OCI-LY3 (cell line): ENCODE results near the gene PHAF1.
"Not testable (repeated sequence)": the region's sequence is repeated elsewhere in the genome, so short reads cannot be mapped to it uniquely, and the experiment has no call there.

Experiments
- H2AFZ ChIP-seq: fragments of 200-600, 300-600 bp; shearing (Covaris generic); 2 replicates; pipeline ENCODE4 v1.6.0; 2014; ENCODE audit warnings: antibody characterized with exemption, low read depth, low read length
- H3K27ac ChIP-seq: fragments of 200-600, 300-600 bp; sonication (generic); 2 replicates; pipeline ENCODE4 v1.5.1; 2014; ENCODE audit warnings: mild to moderate bottlenecking, low read length, moderate library complexity, mixed read lengths
- H3K27me3 ChIP-seq: fragments of 200-600, 300-600 bp; sonication (generic); 2 replicates; pipeline ENCODE4 v1.6.1; 2014; ENCODE audit warnings: low read depth, low read length, mixed read lengths
- H3K36me3 ChIP-seq: fragments of 200-600, 300-600 bp; sonication (generic); replicated peaks from 2 replicates; pipeline ENCODE3; 2014; ENCODE audit warnings: low read depth, low read length, mixed read lengths
- H3K4me1 ChIP-seq: fragments of 300-600, 200-600 bp; sonication (generic); 2 replicates; pipeline ENCODE4 v1.6.1; 2014; ENCODE audit warnings: low read length, mixed read lengths
- H3K4me2 ChIP-seq: fragments of 200-600, 300-600 bp; sonication (generic); 2 replicates; pipeline ENCODE4 v1.6.1; 2014; ENCODE audit warnings: low read length, mixed read lengths
- H3K4me3 ChIP-seq: fragments of 300-600, 200-600 bp; sonication (generic); 2 replicates; pipeline ENCODE4 v1.5.1; 2014; ENCODE audit warnings: antibody characterized with exemption, mild to moderate bottlenecking, low read length, moderate library complexity
- H3K79me2 ChIP-seq: fragments of 300-600, 200-600 bp; shearing (Covaris generic); 2 replicates; pipeline ENCODE4 v1.6.1; 2014; ENCODE audit warnings: mild to moderate bottlenecking, low read length, mixed read lengths
- H3K9ac ChIP-seq: fragments of 300-600, 200-600 bp; shearing (Covaris generic); 2 replicates; pipeline ENCODE4 v1.6.0; 2014; ENCODE audit warnings: mild to moderate bottlenecking, low read length, moderate library complexity
- H3K9me3 ChIP-seq: fragments of 200-600, 300-600 bp; shearing (Covaris generic); 2 replicates; pipeline ENCODE4 v1.6.1; 2014; ENCODE audit warnings: low read length, mixed read lengths; ENCODE audit not compliant: insufficient read depth
- H4K20me1 ChIP-seq: fragments of 200-600, 300-600 bp; sonication (generic); 2 replicates; pipeline ENCODE4 v1.6.1; 2016; ENCODE audit warnings: low read length, mixed read lengths; ENCODE audit not compliant: insufficient read depth
- EZH2phosphoT487 ChIP-seq: fragments of 200-600 bp; shearing (Covaris generic); IDR thresholded peaks from 2 replicates; pipeline ENCODE4 v1.6.1; 2018; ENCODE audit warnings: antibody characterized with exemption, mixed run types, low read depth
- TF ChIP-seq, protein P1 (sequence below): fragments of 200-600, 300-600 bp; sonication (generic); IDR thresholded peaks from 2 replicates; pipeline ENCODE4 v1.5.1; 2014; ENCODE audit warnings: antibody characterized with exemption, low read length, low read depth

PHAF1 gene

DNA sequence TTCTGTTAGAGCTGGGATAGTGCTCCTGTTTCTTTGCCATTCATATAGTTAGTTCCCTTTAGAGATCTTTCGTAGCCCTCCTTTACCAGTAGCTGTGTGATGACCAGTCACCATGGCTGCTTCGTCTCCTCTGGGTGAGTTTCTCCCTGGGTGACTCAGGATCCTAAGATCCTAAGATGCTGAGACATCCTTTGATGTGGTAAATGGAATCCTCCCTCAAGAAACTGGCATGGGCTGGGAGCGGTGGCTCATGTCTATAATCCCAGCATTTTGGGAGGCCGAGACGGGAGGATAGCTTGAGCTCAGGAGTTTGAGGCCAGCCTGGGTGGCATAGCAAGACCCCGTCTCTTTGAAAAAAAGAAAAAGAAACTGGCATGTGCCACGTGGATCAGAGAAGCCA lies 5.9 kb downstream of the PHAF1 start:
- H3K27me3 ChIP-seq = no peaks in the 10 kb centered on the region
- H3K9me3 ChIP-seq = no peaks in the 10 kb centered on the region
- no peak overlapping the region for H3K4me3 ChIP-seq
- H3K9ac ChIP-seq = no peak overlapping the region
- no peak overlapping the region for H2AFZ ChIP-seq
- H3K36me3 ChIP-seq = peaks cover 9% of the 10 kb centered on the region
- H3K27ac ChIP-seq = no peak overlapping the region
- peaks cover 66% of the 10 kb centered on the region for H3K79me2 ChIP-seq
- no peak overlapping the region for H3K4me2 ChIP-seq
- H3K4me1 ChIP-seq = peaks cover 8% of the 10 kb centered on the region; the same call in 1 of the 2 replicates
- TF ChIP-seq, protein P1, sequence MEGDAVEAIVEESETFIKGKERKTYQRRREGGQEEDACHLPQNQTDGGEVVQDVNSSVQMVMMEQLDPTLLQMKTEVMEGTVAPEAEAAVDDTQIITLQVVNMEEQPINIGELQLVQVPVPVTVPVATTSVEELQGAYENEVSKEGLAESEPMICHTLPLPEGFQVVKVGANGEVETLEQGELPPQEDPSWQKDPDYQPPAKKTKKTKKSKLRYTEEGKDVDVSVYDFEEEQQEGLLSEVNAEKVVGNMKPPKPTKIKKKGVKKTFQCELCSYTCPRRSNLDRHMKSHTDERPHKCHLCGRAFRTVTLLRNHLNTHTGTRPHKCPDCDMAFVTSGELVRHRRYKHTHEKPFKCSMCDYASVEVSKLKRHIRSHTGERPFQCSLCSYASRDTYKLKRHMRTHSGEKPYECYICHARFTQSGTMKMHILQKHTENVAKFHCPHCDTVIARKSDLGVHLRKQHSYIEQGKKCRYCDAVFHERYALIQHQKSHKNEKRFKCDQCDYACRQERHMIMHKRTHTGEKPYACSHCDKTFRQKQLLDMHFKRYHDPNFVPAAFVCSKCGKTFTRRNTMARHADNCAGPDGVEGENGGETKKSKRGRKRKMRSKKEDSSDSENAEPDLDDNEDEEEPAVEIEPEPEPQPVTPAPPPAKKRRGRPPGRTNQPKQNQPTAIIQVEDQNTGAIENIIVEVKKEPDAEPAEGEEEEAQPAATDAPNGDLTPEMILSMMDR = no peak
- TF ChIP-seq EZH2phosphoT487 = no peak
- peaks cover 12% of the 10 kb centered on the region; the same call in 1 of the 2 replicates for H4K20me1 ChIP-seq

DNA sequence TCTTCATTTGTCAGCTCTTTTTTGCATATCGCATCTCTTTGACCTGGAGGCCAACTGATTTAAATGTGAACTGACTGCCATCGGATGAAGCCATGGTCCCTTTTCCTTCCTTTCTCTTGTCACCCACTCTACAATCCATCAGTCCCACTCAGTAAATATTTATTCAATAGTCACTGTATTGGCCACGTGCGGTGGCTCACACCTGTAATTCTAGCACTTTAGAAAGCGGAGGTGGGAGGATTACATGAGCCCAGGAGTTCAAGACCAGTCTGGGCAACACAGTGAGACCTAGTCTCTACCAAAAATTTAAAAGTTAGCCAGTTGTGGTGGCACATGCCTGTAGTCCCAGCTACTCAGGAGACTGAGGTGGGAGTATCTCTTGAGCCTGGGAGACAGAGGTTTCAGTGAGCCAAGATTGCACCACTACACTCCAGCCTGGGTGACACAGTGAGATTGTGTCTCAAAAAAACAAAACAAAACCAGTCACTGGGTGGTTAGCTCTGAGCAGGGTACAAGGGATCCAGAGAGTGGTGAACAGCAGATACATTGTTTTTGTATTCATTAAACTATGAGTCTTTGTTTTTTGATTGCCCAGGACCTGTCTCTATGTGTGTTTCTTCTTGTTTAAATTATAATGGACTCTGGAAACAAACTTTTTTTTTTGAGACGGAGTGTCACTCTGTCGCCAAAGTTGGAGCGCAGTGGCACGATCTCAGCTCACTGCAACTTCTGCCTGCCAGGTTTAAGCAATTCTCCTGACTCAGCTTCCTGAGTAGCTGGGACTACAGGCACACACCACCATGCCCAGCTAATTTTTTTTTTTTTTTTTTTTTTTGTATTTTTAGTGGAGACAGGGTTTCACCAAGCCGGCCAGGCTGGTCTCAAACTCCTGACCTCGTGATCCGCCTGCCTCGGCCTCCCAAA lies 6.9 kb downstream of the PHAF1 start:
- Histone ChIP-seq H3K27ac (no peak overlapping the region), H3K9ac (no peak overlapping the region), H3K4me1 (no peaks in the 10 kb centered on the region), H3K9me3 (no peaks in the 10 kb centered on the region), H3K36me3 (peaks cover 9% of the 10 kb centered on the region), H3K79me2 (peaks cover 56% of the 10 kb centered on the region), H3K4me3 (no peak overlapping the region), H3K4me2 (no peak overlapping the region), H2AFZ (no peak overlapping the region), H4K20me1 (peaks cover 12% of the 10 kb centered on the region; the same call in 1 of the 2 replicates), H3K27me3 (no peaks in the 10 kb centered on the region)
- TF ChIP-seq, protein P1 = no peak
- TF ChIP-seq EZH2phosphoT487 = no peak

DNA sequence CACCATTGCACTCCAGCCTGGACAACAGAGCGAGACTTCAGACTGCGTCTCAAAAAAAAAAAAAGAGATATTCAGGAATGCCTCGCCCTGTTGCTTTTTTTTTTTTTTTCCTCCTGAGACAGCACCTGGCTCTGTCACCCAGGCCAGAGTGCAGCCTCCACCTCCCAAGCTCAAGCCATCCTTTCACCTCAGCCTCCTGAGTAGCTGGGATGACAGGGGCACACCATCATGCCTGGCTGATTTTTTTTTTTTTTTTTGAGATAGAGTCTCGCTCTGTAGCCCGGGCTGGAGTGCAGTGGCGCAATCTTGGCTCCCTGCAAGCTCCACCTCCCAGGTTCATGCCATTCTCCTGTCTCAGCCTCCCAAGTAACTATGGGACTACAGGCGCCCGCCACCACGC lies 8.0 kb downstream of the PHAF1 start:
- H3K27me3 ChIP-seq = no peaks in the 10 kb centered on the region
- H3K4me1 ChIP-seq = no peaks in the 10 kb centered on the region
- TF ChIP-seq, protein P1 = no peak
- no peak for TF ChIP-seq EZH2phosphoT487
- peaks cover 9% of the 10 kb centered on the region; the same call in 1 of the 2 replicates for H4K20me1 ChIP-seq
- peaks cover 45% of the 10 kb centered on the region for H3K79me2 ChIP-seq
- H3K4me3 ChIP-seq = no peak overlapping the region
- no peak overlapping the region for H3K27ac ChIP-seq
- H3K36me3 ChIP-seq = peaks cover 9% of the 10 kb centered on the region
- no peak overlapping the region for H3K4me2 ChIP-seq
- no peak overlapping the region for H3K9ac ChIP-seq
- H3K9me3 ChIP-seq = no peaks in the 10 kb centered on the region
- no peak overlapping the region for H2AFZ ChIP-seq

DNA sequence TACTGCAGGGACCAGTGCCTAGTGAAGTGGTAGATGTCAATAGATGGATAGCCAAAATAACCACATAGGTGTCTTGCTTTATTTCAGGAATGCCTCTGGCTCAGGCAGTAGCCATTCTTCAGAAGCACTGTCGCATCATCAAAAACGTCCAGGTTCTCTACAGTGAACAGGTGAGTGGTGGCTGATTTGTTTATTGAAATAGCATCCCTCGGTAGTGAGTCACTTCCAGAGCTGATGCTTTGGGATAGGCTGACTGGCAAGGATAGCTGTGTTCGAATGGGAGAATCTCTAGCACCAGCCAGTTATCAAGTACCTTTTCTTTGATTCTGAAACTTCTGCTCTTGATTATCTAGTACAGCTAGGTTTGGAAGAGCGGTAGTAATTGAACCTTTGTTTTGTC lies 10.3 kb downstream of the PHAF1 start:
- Histone ChIP-seq H3K9ac (no peak overlapping the region), H3K27ac (no peak overlapping the region), H3K27me3 (no peaks in the 10 kb centered on the region), H3K4me3 (no peak overlapping the region), H3K79me2 (peaks cover 27% of the 10 kb centered on the region), H3K36me3 (peaks cover 11% of the 10 kb centered on the region), H3K4me2 (no peak overlapping the region), H4K20me1 (peaks cover 6% of the 10 kb centered on the region; the same call in 1 of the 2 replicates), H3K9me3 (no peaks in the 10 kb centered on the region), H3K4me1 (no peaks in the 10 kb centered on the region), H2AFZ (no peak overlapping the region)
- no peak for TF ChIP-seq EZH2phosphoT487
- TF ChIP-seq, protein P1 = no peak

DNA sequence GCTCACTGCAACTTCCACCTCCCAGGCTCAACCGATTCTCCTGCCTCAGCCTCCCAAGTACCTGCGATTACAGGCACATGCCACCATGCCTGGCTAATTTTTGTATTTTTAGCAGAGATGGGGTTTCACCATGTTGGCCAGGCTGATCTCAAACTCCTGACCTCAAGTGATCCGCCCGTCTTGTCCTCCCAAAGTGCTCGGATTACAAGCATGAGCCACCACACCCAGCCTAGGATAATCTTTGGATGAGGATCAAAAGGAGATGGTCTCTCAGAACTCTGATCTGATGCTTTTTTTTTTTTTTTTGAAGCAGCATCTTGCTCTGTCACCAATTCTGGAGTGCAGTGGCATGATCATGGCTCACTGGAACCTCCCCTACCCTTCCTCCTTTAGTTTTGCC lies 13.1 kb downstream of the PHAF1 start:
- H3K27me3 ChIP-seq, H3K4me3 ChIP-seq, H2AFZ ChIP-seq, H3K79me2 ChIP-seq, H4K20me1 ChIP-seq, H3K4me2 ChIP-seq, H3K9ac ChIP-seq, H3K4me1 ChIP-seq, H3K27ac ChIP-seq, H3K9me3 ChIP-seq: not testable (repeated sequence)
- H3K36me3 ChIP-seq = peaks cover 17% of the 10 kb centered on the region
